GM20000 (cell line): ENCODE results near the gene EEIG1.

Experiments used
- DNase-seq: peaks from one replicate; pipeline ENCODE4 v3.0.0; 2012; ENCODE audit warnings: low spot score
- TF ChIP-seq, protein P1 (sequence below): IDR thresholded peaks from 2 replicates; pipeline ENCODE4 v1.5.1; 2012; ENCODE audit warnings: mild to moderate bottlenecking, control low read depth; ENCODE audit errors: extremely low read depth, missing control alignments

Gene EEIG1

DNA sequence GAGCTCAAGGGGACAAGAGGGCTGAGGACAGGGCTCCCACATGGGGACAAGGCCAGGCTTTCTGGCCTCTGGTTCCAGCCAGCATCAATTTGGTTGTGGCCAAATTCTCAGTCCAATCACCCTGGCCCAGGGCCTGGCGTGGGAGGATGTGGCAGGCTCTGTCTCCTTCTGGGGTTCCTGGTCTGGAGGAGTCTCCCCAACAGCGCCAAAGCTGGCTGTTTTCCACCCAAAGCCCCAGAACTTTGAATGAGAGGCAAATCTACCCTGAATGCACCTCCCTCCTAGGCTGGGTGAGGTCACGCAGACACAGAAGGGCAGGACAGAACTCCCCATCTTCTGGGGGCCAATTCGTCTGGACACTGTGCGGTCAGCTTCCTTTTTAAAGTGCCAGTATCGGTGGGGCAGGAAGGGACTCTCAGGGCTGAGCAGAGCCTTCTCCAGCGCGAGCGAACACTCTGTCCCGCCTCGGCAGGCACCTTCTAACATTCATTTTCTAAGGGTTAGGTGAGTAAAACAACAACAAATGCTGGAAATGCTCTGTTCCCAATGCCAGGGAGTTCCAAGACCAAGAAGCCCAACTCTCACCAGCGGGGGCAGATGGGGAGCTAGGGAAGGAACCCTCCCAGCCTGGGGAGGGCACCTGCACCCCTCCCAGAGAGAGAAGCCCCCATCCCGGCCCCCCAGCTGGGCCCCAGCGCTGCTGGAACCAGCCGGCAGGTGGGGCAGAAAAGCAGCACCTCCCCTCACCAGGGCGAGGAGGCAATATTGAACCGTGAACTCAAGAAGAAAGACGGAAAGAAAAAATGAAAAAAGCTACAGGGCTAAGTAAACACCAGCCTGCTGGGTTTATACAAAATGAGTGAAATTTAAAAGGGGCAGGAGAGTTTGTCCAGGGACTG lies 39.5 kb downstream of the EEIG1 start:
- TF ChIP-seq, protein P1, sequence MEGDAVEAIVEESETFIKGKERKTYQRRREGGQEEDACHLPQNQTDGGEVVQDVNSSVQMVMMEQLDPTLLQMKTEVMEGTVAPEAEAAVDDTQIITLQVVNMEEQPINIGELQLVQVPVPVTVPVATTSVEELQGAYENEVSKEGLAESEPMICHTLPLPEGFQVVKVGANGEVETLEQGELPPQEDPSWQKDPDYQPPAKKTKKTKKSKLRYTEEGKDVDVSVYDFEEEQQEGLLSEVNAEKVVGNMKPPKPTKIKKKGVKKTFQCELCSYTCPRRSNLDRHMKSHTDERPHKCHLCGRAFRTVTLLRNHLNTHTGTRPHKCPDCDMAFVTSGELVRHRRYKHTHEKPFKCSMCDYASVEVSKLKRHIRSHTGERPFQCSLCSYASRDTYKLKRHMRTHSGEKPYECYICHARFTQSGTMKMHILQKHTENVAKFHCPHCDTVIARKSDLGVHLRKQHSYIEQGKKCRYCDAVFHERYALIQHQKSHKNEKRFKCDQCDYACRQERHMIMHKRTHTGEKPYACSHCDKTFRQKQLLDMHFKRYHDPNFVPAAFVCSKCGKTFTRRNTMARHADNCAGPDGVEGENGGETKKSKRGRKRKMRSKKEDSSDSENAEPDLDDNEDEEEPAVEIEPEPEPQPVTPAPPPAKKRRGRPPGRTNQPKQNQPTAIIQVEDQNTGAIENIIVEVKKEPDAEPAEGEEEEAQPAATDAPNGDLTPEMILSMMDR = no peak
- no peak for DNase-seq

GRCh38 chr9:127940593-127940992 lies 40.2 kb downstream of the EEIG1 start:
- TF ChIP-seq, protein P1 = no peak
- no peak for DNase-seq

- no peak for DNase-seq
- TF ChIP-seq, protein P1 = no peak
Observed at GRCh38 chr9:127938298-127938690, 42.5 kb downstream of the EEIG1 start.

DNA sequence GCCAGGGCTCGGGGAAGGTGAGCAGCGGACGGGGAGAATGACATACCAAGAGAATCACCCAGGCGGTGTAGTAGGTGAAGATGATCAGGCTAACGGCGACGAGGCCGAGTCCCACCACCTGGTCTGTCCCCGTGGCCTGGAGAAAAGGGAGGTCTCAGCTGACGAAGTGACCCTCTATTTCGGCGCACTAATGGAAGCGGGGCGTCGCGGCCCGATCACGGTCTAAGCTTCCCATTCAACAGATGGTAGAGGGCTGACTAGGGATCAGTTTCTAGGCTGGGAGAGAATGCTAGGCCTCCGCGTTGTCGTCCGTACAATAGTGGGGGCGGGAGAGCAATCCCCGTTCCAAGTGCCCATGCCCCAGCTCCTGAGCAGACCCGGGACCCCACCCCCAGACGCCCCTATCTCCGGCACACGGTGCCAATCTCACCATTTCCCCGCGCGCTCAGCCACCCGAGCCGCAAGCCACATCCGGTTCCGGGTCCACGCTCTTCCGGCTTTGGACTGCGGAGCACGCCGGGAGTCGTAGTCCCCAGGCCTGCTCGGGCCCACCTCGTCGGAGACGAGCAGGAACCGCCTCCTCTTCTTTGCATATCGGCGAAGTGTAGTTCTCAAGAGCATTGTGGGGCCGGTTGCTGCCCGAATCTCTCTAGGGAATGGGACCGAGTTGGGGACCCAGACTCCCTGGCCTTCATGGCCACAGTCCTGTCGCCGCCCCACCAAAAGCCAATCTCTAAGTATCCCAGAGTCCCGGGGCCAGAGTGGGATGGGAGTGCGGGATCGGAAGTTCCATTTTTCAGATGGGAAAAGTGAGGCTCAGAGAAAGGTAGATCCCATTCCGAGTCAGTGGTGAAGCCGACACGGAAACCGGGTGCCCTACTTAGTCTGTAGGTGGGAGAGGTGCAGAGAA lies 43.1 kb downstream of the EEIG1 start, which contains the start of gene DPM2:
TSS of gene DPM2 (minus strand) at position 467 of the 910 bp plus-strand sequence. CDS start at position 433, 34 bp downstream.
- TF ChIP-seq, protein P1 = no peak
- DNase-seq = peak; percentile 94

GRCh38 chr9:127937056-127937387 lies 43.8 kb downstream of the EEIG1 start:
- no peak for DNase-seq
- TF ChIP-seq, protein P1 = no peak

DNA sequence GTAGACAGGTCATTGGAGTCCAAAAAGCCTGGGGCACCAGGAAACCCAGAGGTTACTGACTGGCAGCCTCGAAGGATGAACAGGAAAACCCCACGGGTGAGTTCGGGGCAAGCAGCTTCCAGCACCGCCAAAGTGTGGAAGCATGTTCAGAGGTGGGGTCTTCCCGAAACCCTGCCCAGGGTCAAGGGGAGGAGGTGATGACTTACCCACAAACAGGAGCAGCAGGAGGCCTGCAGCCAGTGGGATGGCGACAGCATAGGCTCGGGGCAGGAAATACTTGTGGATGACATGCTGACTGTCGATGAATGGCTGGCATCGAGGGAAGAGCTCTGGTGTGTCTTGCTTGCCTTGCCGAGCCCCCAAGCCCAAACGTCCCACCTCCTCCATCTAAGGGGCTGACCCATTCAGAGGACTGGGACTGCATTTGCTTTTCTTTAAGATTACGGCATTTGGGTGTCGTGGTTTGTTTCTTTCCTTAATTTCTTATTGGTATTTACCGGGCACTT lies 44.4 kb downstream of the EEIG1 start:
- TF ChIP-seq, protein P1 = no peak
- DNase-seq = no peak

- TF ChIP-seq, protein P1 = no peak
- DNase-seq = no peak
Observed at GRCh38 chr9:127935765-127936221, 45.0 kb downstream of the EEIG1 start.
